Fibroblast of pulmonary artery (primary cell): ENCODE data around the gene PBX3.
"Not testable (repeated sequence)": the region's sequence is repeated elsewhere in the genome, so short reads cannot be mapped to it uniquely, and the experiment has no call there.

ENCODE experiments used
- DNase-seq: peaks from one replicate; pipeline ENCODE4 v3.0.0-alpha.2; 2010; ENCODE audit warnings: low read depth
- H3K4me3 ChIP-seq: replicated peaks from 2 replicates; pipeline ENCODE4 v1.5.1; 2011; ENCODE audit warnings: low read depth, mild to moderate bottlenecking, control low read depth, low read length, moderate library complexity
- TF ChIP-seq, protein P1 (sequence below): IDR thresholded peaks from 2 replicates; pipeline ENCODE4 v1.5.1; 2011; ENCODE audit warnings: mild to moderate bottlenecking, control low read depth, low read length, inconsistent platforms; ENCODE audit errors: missing control alignments

Gene PBX3

DNA sequence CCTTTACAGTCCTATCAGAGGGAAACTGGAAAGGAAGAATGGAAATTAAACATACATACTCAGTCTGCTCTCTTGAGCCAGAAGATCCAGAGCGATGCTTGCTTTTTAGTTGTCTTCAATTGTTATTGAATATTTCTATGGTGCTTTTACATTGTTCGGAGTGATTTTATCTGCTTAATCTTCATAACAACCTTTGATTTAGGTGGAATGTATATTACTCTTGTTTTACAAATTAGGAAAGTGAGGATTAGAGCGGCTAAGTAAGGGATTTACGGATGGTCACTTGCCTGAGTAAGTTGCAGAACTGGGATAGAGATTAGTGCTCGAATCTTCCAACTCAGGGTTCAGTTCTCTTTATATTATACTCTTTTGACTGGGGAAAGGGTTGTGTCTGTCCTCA is 69.1 kb downstream of the PBX3 start:
- H3K4me3 ChIP-seq: no peak overlapping the region
- DNase-seq: no peak
- TF ChIP-seq, protein P1, sequence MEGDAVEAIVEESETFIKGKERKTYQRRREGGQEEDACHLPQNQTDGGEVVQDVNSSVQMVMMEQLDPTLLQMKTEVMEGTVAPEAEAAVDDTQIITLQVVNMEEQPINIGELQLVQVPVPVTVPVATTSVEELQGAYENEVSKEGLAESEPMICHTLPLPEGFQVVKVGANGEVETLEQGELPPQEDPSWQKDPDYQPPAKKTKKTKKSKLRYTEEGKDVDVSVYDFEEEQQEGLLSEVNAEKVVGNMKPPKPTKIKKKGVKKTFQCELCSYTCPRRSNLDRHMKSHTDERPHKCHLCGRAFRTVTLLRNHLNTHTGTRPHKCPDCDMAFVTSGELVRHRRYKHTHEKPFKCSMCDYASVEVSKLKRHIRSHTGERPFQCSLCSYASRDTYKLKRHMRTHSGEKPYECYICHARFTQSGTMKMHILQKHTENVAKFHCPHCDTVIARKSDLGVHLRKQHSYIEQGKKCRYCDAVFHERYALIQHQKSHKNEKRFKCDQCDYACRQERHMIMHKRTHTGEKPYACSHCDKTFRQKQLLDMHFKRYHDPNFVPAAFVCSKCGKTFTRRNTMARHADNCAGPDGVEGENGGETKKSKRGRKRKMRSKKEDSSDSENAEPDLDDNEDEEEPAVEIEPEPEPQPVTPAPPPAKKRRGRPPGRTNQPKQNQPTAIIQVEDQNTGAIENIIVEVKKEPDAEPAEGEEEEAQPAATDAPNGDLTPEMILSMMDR: no peak

DNA sequence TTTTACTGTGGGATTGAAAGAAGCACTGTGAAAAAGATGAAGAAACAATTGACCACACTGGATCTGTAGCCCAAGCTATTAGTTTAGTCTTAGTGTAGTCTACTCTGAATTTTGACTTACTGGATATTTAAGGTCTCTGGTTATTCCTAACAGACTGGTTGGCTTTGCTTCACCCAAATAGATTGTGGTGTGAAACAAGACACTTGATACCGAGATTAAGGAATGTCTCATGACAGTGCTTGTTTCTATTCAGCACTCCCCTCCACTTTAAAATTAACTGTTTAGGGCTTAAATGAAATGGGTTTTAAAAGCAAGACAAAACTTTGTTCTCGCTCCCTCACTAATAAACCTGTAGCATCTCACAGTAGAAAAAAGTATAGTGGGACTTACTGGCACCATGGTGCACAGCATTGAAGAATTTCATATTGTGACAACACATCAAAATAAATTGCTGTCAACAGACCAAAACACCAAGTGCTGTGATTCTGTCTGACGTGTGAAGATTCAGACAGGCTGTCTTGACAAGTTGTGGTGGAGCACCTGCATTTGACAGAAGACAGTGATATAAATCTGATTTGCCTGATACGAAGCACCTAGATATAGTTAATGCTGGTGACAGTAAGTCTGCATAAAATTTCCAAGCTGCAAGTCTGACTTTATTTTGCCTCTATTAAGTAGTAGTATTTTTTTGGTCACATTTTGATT is 73.1 kb downstream of the PBX3 start:
- TF ChIP-seq, protein P1: no peak
- no peak overlapping the region for H3K4me3 ChIP-seq
- no peak for DNase-seq

DNA sequence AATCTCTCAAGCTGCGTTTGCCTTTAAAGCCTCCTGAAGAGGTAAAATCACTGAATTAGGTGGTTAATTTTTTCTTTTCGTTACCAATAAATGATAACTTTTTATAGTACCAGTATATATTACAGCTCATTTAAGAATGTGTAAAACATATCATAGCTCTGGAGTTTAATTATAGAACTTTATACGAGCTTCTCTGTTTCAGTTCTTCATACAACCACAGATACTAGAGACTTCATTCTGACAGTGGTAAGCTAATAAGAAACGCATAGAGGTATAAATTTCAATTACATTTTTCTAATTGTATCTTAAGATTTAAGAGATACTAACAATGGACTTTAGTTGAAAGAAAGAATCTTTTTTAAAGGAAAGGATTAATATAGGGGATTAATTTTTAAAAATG is 73.9 kb downstream of the PBX3 start:
- H3K4me3 ChIP-seq: no peak overlapping the region
- TF ChIP-seq, protein P1: no peak
- DNase-seq: no peak

DNA sequence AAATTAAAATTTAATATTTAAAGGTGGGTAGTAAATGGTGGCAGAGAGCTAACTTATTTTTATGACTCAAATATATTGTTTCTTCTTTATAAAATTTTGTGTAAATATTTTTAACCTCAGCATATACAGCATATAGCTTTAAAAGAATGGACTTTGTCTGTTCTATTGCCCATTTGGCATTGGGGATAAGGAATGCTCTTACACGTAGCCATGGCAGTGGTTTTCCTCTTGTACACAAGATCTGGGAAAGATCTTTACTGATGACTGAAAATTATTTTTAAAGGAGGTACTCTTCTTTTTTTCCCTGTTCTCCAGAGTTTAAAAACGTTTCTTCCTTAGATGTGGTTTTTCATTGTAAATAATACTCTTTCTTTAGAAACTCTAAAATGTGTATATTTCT is 75.0 kb downstream of the PBX3 start:
- TF ChIP-seq, protein P1: no peak
- no peak for DNase-seq
- H3K4me3 ChIP-seq: no peak overlapping the region

DNA sequence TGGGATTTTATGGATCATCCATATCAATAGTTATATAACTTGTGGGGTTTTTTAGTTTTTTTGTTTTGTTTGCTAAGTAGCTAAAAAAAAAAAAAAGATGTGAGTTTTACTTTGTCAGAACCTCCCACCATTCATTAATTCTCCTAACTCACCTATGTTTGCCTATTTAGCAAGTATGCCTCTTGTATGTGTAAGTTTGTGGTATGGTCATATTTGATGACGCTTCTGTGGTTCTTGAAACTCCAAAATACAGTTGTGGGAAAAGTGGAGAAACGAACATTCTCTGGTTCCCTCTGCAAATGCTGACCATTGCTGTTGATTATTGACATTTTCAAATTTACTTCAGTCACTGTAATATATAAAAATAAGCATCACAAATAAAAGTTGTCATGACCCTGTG is 75.7 kb downstream of the PBX3 start:
- TF ChIP-seq, protein P1: no peak
- DNase-seq: no peak
- H3K4me3 ChIP-seq: no peak overlapping the region

DNA sequence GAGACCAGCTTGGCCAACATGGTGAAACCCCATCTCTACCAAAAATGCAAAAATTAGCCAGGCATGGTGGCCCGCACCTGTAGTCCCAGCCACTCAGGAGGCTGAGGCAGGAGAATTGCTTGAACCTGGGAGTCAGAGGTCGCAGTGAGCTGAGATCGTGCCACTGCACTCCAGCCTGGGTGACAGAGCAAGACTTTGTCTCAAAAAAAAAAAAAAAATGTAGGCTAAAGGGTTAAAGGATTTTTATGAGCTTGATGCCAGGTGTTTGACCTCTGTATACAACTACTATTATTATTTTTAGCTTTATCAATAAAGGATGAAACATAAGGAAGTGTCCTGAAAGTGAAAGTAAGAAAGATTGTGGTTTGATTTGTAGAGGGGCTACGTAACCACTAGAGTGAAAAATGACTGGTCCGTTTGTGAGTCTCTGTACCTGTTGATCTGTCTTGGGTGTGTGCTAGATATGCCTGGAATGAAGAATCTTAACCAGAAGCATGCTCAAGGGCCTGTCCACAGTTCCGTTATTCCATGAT is 76.8 kb downstream of the PBX3 start:
- H3K4me3 ChIP-seq, DNase-seq: not testable (repeated sequence)

DNA sequence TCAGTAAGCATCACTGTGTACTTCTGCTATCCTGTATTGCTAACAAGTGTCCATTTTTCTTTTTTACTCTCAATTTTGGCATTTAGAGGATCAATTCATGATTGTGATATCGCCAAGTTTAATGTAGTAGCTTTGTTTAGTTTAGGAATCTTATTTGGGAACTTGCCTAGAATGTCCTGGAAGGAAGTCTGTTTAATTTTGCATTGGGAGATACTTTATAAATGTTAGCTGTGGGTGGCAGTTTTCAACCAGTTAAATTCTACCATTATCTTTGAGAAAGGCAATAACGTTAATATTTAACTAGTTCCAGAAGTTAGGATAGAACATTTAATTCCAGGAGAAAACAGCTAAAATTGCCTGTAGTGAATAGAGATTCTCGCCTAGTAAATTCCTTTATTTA is 78.6 kb downstream of the PBX3 start:
- no peak for DNase-seq
- TF ChIP-seq, protein P1: no peak
- H3K4me3 ChIP-seq: no peak overlapping the region
